ENCODE results near the gene FAM89A.
"Not testable (repeated sequence)": the region's sequence is repeated elsewhere in the genome, so short reads cannot be mapped to it uniquely, and the experiment has no call there.

Gene FAM89A

DNA sequence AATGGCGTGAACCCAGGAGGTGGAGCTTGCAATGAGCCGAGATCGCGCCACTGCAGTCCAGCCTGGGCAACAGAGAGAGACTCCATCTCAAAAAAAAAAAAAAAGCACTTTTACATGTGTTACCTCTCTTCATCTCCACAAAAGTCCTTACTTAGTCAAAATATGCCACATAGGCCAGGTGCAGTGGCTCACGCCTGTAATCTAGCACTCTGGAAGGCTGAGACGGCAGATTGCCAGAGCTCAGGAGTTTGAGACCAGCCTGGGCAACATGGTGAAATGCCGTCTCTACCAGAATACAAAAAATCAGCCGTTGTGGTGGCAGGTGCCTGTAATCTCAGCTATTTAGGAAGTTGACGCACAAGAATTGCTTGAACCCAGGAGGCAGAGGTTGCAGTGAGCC, 8.4 kb upstream of the FAM89A start:
- not testable (repeated sequence) for H3K9me3 ChIP-seq (ENCODE audit: control insufficient read depth, insufficient read depth, low read length); H3K9ac ChIP-seq (ENCODE audit: low read depth, low read length); H3K36me3 ChIP-seq (ENCODE audit: insufficient read depth, low read length); H3K4me1 ChIP-seq (ENCODE audit: insufficient read depth, low read length)

DNA sequence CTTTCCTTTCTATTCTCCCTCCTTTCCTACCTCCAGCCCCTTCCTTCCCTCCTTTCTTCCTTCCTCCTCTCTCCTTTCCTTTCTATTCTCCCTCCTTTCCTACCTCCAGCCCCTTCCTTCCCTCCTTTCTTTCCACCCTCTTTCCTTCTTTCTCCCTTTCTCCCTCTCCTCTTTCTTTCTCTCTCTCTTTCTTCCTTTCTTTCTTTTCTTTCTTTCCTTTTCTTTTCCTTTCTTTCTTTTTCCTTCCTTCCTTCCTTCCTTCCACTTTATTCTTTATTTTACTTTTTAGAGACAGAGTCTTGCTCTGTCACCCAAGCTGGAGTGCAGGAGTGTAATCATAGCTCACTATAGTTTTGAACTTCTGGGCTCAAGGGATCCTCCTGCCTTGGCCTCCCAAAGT, 7.5 kb upstream of the FAM89A start:
- H3K36me3 ChIP-seq (ENCODE audit: insufficient read depth, low read length); H3K4me1 ChIP-seq (ENCODE audit: insufficient read depth, low read length); H3K9me3 ChIP-seq (ENCODE audit: control insufficient read depth, insufficient read depth, low read length); H3K9ac ChIP-seq (ENCODE audit: low read depth, low read length): not testable (repeated sequence)

DNA sequence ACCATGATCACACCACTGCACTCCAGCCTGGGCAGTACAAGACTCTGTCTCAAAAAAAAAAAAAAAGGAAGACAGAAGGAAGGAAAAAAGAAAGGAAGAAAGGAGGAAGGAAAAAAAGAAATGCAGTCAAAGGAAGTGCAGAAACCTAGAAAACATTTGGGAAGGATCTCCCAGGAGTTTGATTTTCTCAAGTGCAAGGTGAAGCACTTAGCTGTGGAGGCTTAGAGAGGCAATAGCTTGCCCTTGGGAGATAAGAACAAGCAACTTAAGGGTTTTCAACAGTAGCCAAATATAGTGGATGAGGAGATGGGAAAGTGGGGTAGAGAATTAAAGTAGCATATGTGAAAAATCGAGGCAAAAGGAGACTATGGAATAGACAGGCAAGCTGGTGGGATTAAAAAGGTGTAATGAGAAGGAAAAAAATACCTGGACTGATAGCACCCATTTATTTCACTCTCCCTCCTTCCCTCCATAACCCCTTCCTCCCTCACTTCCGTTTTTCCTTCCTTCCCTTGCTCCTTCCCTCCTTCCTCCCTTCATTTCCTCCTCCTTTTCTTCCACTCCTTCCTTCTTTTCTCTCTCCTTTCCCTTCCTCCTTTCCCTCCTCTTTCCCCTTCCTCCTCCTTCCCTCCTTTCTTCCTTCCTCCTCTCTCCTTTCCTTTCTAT, 6.8 kb upstream of the FAM89A start:
- H3K9me3 ChIP-seq (ENCODE audit: control insufficient read depth, insufficient read depth, low read length): no peaks in the 10 kb centered on the region
- H3K9ac ChIP-seq (ENCODE audit: low read depth, low read length): no peak overlapping the region
- H3K36me3 ChIP-seq (ENCODE audit: insufficient read depth, low read length): no peaks in the 10 kb centered on the region

DNA sequence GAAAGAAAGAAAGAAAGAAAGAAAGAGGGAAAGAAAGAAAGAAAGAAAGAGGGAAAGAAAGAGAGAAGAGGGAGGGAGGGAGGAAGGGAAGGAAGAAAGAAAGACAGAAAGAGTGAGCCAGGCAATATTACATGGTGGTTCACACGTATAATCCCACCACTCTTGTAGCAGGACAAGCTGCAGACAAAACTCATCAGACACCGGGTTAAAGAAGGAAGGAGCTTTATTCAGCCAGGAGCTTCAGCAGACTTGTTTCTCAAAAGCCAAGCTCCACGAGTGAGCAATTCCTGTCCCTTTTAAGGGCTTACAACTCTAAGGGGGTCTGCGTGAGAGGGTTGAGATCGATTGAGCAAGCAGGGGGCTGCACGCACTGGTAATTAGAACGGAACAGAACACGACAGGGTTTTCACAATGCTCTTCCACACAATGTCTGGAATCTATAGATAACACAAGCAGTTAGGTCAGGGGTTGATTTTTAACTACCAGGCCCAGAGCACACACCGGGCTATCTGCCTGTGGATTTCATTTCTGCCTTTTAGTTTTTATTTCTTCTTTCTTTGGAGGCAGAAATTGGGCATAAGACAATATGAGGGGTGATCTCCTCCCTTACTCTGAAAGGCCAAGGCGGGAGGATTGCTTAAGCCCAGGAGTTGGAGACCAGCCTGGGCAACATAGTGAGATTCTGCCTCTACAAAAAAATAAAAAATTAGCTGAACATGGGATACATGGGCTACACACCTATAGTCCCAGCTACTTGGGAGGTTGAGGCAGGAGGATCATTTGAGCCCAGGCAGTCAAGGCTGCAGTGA, 6.1 kb upstream of the FAM89A start:
- not testable (repeated sequence) for H3K36me3 ChIP-seq (ENCODE audit: insufficient read depth, low read length); H3K9ac ChIP-seq (ENCODE audit: low read depth, low read length); H3K9me3 ChIP-seq (ENCODE audit: control insufficient read depth, insufficient read depth, low read length); H3K4me1 ChIP-seq (ENCODE audit: insufficient read depth, low read length)

More for the DNA sequence above, 6.8 kb upstream of the FAM89A start:
- no peaks in the 10 kb centered on the region for H3K4me1 ChIP-seq (ENCODE audit: insufficient read depth, low read length)

DNA sequence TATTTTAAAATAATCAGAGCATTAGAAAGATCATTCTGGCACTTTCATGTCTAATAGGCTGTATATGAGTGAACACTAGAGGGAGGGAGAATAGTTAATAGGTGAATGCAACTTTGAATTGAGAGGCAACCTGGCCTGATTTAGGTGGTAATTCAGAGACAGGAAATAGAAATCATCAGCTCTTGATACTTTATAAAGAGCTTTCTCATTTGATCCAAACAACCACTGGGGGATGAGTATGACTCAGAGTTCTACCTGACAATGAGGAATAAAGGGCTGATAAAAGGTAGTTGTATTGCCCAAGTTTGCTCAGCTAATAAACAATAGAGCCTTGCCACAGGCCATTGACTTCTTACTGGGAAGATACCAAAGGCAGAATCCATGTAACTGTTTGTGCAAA, 5.2 kb upstream of the FAM89A start:
- Histone ChIP-seq H3K9me3 (ENCODE audit: control insufficient read depth, insufficient read depth, low read length) (no peaks in the 10 kb centered on the region), H3K9ac (ENCODE audit: low read depth, low read length) (no peak overlapping the region), H3K4me1 (ENCODE audit: insufficient read depth, low read length) (no peaks in the 10 kb centered on the region), H3K36me3 (ENCODE audit: insufficient read depth, low read length) (no peaks in the 10 kb centered on the region)

DNA sequence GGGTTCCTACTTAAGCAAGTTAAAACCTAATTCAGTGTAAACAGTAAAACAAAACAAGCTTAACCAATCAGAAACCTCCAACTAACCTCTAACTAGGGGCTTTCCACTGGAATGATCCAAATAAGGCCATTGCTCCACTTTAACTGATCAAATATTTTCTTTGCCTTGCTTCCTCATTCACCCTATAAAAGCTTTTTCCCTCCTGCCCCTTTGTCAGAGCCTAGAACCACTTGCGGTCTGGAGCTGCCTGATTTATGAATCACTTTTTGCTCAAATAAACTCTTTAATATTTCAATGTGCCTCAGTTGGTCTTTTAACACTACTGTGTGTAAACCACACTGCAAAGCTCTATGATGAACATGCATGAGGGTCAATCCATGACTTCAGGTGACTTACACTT, 4.5 kb upstream of the FAM89A start:
- Histone ChIP-seq H3K9ac (ENCODE audit: low read depth, low read length) (no peak overlapping the region), H3K9me3 (ENCODE audit: control insufficient read depth, insufficient read depth, low read length) (no peaks in the 10 kb centered on the region), H3K4me1 (ENCODE audit: insufficient read depth, low read length) (no peaks in the 10 kb centered on the region), H3K36me3 (ENCODE audit: insufficient read depth, low read length) (no peaks in the 10 kb centered on the region)

DNA sequence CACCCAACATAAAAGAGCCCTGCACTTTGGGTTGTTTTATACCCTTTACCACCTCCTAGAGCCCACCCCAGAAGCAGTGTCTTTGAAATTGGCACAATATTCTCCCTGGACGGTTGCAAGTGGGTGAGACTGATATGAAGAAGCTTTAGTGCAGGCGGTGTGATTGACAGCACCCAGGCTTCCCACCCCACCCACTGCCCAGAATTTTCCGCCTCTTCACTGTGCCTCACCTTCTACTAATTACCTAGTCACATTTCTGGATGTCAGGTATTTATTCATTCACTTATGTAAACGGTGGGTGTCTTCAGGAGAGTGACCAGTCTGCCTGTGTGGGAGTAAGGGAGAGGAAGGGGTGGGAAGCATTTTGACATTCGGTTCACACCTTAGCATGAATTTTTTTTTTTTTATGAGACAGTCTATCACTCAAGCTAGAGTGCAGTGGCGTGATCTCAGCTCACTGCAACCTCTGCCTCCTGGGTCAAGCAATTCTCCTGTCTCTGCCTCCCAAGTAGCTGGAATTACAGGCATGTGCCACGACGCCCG, 1.7 kb upstream of the FAM89A start:
- H3K4me1 ChIP-seq (ENCODE audit: insufficient read depth, low read length): no peaks in the 10 kb centered on the region
- H3K36me3 ChIP-seq (ENCODE audit: insufficient read depth, low read length): no peaks in the 10 kb centered on the region

DNA sequence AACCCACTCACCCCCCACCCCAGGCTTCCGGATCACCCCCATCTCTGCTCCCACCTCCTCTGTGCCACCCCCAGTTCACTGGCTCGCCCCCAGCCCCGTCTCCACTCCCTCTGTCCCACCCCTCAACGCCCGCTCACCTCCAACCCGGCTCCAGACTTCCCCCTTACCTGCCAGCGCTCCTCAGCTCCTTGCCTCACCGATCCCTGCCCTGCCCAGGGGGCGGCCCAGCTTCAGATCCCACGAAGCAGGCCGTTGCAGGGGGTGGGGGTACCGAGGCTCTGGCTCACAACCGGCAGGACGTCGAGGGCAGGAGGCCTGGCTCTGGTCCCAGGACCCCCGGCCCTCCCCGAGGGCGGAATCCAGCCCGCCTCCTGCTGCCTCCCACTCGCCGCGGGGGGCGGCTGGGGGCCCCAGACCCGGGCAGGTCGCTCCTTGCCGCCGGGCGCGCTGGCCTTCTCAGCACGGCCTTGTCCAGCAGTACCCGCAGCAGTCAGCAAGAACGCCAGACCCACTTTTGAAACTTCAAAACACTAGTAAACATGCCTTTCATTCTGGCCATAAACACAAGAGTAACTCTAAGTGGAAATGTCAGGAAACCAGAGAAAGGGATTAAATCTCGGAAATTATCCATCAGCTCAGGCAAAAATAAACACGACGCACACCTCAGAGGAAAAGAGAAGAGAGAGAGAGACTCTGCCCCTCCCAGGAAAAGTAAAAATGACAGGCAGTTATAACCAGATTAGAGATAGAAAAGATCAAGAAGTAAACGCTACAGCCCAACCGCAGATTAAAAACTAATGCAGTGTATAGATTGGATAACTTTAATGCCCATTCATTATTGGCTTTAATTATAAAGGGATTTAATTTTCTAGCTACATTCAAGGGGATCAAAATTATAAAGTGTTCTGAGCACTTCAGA, 1.0 kb upstream of the FAM89A start:
- Histone ChIP-seq H3K9ac (ENCODE audit: low read depth, low read length) (peak overlapping the region; percentile 67; the same call in 1 of the 2 replicates), H3K4me1 (ENCODE audit: insufficient read depth, low read length) (no peaks in the 10 kb centered on the region), H3K36me3 (ENCODE audit: insufficient read depth, low read length) (no peaks in the 10 kb centered on the region)

More for the DNA sequence above, 1.7 kb upstream of the FAM89A start:
- H3K9ac ChIP-seq (ENCODE audit: low read depth, low read length): no peak overlapping the region
- no peaks in the 10 kb centered on the region for H3K9me3 ChIP-seq (ENCODE audit: control insufficient read depth, insufficient read depth, low read length)

DNA sequence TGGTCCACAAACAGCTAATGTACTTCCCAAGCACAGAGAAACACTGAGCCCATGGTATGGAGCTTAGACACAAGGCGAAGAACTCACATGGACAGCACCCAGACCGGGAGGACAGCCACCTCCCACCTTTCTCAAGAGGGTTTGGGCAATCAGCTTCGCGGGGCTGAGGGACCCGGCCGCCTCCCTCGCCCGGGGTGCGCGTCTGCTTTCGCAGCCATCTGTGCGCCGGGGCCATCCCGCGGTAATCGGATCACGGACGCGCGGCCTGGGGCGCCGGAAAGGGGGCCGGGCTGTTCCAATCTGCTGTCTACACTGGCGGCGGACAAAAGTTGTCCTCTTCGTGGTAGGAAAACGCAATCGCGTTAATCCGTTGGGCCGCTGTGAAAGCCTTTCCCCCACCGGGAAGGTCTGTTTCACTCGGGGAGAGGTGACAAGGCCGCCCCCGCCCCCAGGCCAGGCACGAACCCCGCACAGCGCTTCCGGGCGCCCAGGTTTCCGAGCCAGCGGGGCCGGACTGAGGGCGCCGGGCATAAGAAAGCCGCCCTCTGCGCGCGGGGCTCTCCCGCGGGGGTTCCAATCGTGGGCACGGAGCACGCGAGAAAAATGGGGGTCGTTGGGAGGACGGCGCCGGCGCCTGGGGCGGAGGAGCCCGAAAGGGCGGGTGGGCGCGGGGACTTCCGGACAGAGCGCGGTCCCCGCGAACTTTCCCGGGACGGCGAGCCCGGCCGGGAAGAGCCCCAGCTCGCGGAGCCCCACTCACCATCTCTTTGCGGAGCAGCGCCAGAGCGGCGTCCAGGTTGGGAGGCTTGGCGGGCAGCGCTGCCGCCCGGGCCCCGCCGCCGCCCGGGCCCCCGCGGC, 664 bp downstream of the FAM89A start:
- Histone ChIP-seq H3K36me3 (ENCODE audit: insufficient read depth, low read length) (no peaks in the 10 kb centered on the region), H3K4me1 (ENCODE audit: insufficient read depth, low read length) (no peaks in the 10 kb centered on the region), H3K9ac (ENCODE audit: low read depth, low read length) (peak overlapping the region; percentile 62; the same call in 1 of the 2 replicates), H3K9me3 (ENCODE audit: control insufficient read depth, insufficient read depth, low read length) (no peaks in the 10 kb centered on the region)

More for the DNA sequence above, 1.0 kb upstream of the FAM89A start:
- H3K9me3 ChIP-seq (ENCODE audit: control insufficient read depth, insufficient read depth, low read length): no peaks in the 10 kb centered on the region

DNA sequence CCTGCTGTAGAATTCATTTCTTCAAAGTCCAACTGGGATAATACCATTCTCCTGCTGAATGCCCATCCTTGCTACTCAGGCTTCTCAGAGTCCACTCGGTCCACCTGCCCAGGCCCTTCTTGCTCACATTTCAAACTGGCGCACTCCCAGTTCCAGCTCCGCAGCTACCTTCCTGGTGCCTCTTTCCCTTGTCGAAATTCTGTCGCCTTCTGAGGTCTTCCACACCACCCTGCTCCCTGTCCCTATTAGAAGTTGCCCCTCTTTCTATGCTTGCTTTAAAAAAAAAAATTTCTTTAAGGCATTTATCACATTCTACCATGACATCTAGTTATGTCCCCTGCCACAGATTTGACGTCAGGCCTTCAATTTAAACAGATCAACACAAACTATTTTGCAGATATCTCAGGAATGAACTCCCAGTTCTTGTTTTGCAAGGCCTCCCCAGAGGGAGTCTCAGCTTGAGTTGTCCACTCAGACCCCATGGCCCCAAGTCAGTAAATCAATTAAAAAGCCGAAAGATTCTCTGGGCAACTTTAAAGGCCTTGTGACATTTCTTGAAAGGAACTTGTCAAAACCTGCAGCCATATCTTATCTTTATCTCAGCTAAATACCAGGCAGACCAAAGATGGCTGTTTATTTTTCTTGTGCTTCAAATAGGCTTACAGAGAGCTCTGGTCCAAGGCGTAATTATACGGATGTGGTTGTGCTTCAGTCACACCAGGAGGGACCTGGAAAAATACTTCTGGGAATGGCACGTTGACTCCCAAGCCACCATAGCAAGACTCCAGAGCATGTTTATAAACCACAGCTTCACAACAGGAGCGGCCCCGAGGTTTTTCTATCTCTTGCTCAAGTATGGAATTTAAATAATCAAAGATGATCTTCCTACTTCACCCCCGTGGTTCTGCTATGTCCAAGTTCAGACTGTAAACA, 2.2 kb downstream of the FAM89A start:
- Histone ChIP-seq H3K9ac (ENCODE audit: low read depth, low read length) (no peak overlapping the region), H3K9me3 (ENCODE audit: control insufficient read depth, insufficient read depth, low read length) (no peaks in the 10 kb centered on the region), H3K36me3 (ENCODE audit: insufficient read depth, low read length) (no peaks in the 10 kb centered on the region), H3K4me1 (ENCODE audit: insufficient read depth, low read length) (no peaks in the 10 kb centered on the region)

DNA sequence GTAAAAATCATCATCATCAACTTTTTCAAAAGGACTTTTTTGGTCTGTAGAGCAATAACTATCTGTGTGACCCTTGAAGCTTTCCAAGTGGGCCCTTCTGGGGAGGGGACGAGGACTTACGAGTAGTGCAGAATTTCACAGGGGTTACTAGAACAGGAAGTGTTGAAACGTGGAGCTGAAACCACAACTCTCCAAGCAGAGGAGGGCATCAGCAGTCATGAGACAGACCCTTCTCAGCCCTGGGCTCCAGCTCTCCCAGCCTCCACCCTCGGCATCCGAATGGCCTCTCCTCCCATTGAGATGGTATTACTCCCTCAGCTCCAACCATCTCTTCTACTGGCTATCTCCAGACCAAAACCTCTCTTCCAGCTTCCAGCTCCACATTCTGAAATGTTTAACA, 3.6 kb downstream of the FAM89A start:
- Histone ChIP-seq H3K9ac (ENCODE audit: low read depth, low read length) (no peak overlapping the region), H3K36me3 (ENCODE audit: insufficient read depth, low read length) (no peaks in the 10 kb centered on the region), H3K4me1 (ENCODE audit: insufficient read depth, low read length) (no peaks in the 10 kb centered on the region), H3K9me3 (ENCODE audit: control insufficient read depth, insufficient read depth, low read length) (no peaks in the 10 kb centered on the region)

DNA sequence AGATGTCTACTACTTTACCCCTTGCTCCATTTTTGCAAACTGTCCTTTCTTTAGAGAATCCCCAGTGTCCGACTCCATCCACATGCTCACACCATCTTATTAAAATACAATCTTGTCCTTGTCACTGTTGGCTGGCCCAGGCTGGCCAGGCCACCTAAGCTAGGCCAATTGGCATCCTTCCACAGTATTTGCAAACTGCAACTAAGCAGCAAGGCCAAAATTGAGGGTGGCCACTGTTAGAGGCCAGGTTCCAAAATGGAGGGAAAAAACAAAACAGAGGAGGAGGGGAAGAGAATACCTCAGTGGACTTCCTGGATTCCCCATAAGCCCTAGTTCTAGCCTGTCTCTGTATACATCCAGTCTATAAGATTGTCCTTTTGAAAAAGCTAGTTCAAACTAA, 4.3 kb downstream of the FAM89A start:
- H3K4me1 ChIP-seq (ENCODE audit: insufficient read depth, low read length): no peaks in the 10 kb centered on the region
- no peak overlapping the region for H3K9ac ChIP-seq (ENCODE audit: low read depth, low read length)
- no peaks in the 10 kb centered on the region for H3K36me3 ChIP-seq (ENCODE audit: insufficient read depth, low read length)
- no peaks in the 10 kb centered on the region for H3K9me3 ChIP-seq (ENCODE audit: control insufficient read depth, insufficient read depth, low read length)

DNA sequence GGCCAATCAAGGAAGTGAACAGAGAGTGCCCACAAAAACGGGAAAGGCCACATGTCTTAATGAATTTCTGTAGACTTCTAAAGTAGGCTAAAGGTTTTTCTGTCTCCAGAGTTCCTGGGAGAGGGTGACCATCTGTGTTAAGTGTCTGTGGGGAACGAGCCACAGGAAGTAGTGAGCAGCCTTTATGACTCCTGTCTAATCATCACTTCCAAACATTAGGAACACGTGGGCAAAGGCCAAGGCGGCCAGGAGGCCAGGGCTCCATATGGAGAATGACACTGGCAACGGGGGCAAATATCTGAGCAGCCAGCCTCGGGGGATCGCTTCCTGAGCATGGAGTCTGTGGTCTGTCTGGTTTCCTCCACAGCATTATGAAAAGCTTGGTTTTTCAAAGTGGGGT, 7.1 kb downstream of the FAM89A start:
- Histone ChIP-seq H3K9me3 (ENCODE audit: control insufficient read depth, insufficient read depth, low read length) (no peaks in the 10 kb centered on the region), H3K4me1 (ENCODE audit: insufficient read depth, low read length) (no peaks in the 10 kb centered on the region; the same call in 1 of the 2 replicates), H3K9ac (ENCODE audit: low read depth, low read length) (no peak overlapping the region), H3K36me3 (ENCODE audit: insufficient read depth, low read length) (no peaks in the 10 kb centered on the region)
